CD8-positive, alpha-beta memory T cell (primary cell): ENCODE measurements around the gene PSTPIP2. TPM values are rescaled to one million over a fixed set of nuclear protein-coding genes. Genes with fewer than 3 reads are reported as not detected.
"Not testable (repeated sequence)": the region's sequence is repeated elsewhere in the genome, so short reads cannot be mapped to it uniquely, and the experiment has no call there.

Source experiments
- CTCF ChIA-PET: fragments of 350-600 bp; sonication (Branson Sonifier 250); formaldehyde crosslinking; loops from one replicate; lab custom pipeline; 2021; ENCODE audit warnings: antibody characterized with exemption; lab: Charles Lee
- POLR2A ChIA-PET: fragments of 350-600 bp; sonication (Branson Sonifier 250); formaldehyde crosslinking; loops from one replicate; lab custom pipeline; 2021; ENCODE audit warnings: antibody characterized with exemption; lab: Charles Lee
- DNase-seq, 5 donors: peaks; one replicate each; pipeline versions ENCODE4 v3.0.0 to v3.0.0-alpha.2; 2020 to 2022; ENCODE audit warnings: mixed read lengths in 1 of 5
- H3K27ac ChIP-seq: one replicate; pipeline ENCODE4 v1.7.0; 2013; ENCODE audit warnings: low read depth, mild to moderate bottlenecking, low read length, moderate library complexity
- H3K27me3 ChIP-seq: 2 replicates; pipeline ENCODE4 v1.7.0; 2013; ENCODE audit warnings: low read length, mild to moderate bottlenecking; ENCODE audit not compliant: insufficient read depth, poor library complexity, severe bottlenecking
- H3K36me3 ChIP-seq: 2 replicates; pipeline ENCODE4 v1.7.0; 2013; ENCODE audit warnings: mild to moderate bottlenecking, low read length, moderate library complexity; ENCODE audit not compliant: insufficient read depth
- H3K4me1 ChIP-seq: 2 replicates; pipeline ENCODE4 v1.7.0; 2013; ENCODE audit warnings: mild to moderate bottlenecking, low read length, moderate library complexity; ENCODE audit not compliant: insufficient read depth
- H3K4me3 ChIP-seq: 2 replicates; pipeline ENCODE4 v1.7.0; 2013; ENCODE audit warnings: mild to moderate bottlenecking, low read length
- H3K9me3 ChIP-seq: 2 replicates; pipeline ENCODE4 v1.7.0; 2013; ENCODE audit warnings: mild to moderate bottlenecking, low read length
- H3K27ac Mint-ChIP-seq, 8 donors: one replicate each; pipeline ENCODE4 v1.8.0; 2020 to 2021; ENCODE audit warnings: mixed read lengths in 8 of 8, mild to moderate bottlenecking in 6 of 8, inconsistent platforms in 3 of 8, moderate library complexity in 3 of 8
- H3K27me3 Mint-ChIP-seq, 2 donors: one replicate each; pipeline ENCODE4 v1.8.0; 2020 to 2021; ENCODE audit warnings: mixed read lengths in 2 of 2, mild to moderate bottlenecking in 1 of 2, moderate library complexity in 1 of 2
- H3K36me3 Mint-ChIP-seq, 3 donors: one replicate each; pipeline ENCODE4 v1.8.0; 2020 to 2021; ENCODE audit warnings: mixed read lengths in 3 of 3, inconsistent platforms in 1 of 3, mild to moderate bottlenecking in 1 of 3
- H3K4me1 Mint-ChIP-seq, 3 donors: one replicate each; pipeline ENCODE4 v1.8.0; 2020 to 2021; ENCODE audit warnings: mixed read lengths in 3 of 3, inconsistent platforms in 1 of 3, mild to moderate bottlenecking in 1 of 3
- H3K4me3 Mint-ChIP-seq, 7 donors: one replicate each; pipeline ENCODE4 v1.8.0; 2020 to 2021; ENCODE audit warnings: mixed read lengths in 7 of 7, mild to moderate bottlenecking in 6 of 7, moderate library complexity in 4 of 7, inconsistent platforms in 2 of 7
- H3K9me3 Mint-ChIP-seq, 5 donors: one replicate each; pipeline ENCODE4 v1.8.0; 2020 to 2022; ENCODE audit warnings: mixed read lengths in 5 of 5, mild to moderate bottlenecking in 3 of 5, moderate library complexity in 2 of 5, inconsistent platforms in 1 of 5
- polyA plus RNA-seq: library from polyadenylated mRNA; unstranded; fragments of 300-500 nt; fragmentation: Illumina TruSeq; gene quantifications from one replicate; pipeline ENCODE4 v1.2.3, GENCODE V29; 2021
- total RNA-seq, 2 experiments: library from RNA; stranded (reverse); gene quantifications; one replicate each; pipeline ENCODE4 v1.2.3, GENCODE V29; 2021

PSTPIP2 gene
- total and polyA plus RNA-seq, 3 experiments from 2014 or later = 11.0 to 25.3 (median 24.9) TPM

- Mint-ChIP-seq H3K9me3 (no peaks in the 10 kb centered on the region), H3K4me1 (peaks cover 9 to 23% (median 11%) of the 10 kb centered on the region in 3 donors), H3K4me3 (no peak overlapping the region), H3K36me3 (peaks cover 11 to 21% (median 19%) of the 10 kb centered on the region in 3 donors), H3K27ac (peak overlapping the region in 1 of 8 donors; percentile 23), H3K27me3 (peaks cover 0 to 2% of the 10 kb centered on the region in 2 donors)
- Histone ChIP-seq H3K36me3 (no peaks in the 10 kb centered on the region), H3K4me1 (peaks cover 15% of the 10 kb centered on the region), H3K4me3 (no peak overlapping the region), H3K27me3 (no peaks in the 10 kb centered on the region), H3K27ac (no peak overlapping the region), H3K9me3 (no peaks in the 10 kb centered on the region)
- ChIA-PET CTCF (no interaction called here), POLR2A (no interaction called here)
- DNase-seq = no peak
These were observed 78.6 kb downstream of the PSTPIP2 start for GRCh38 chr18:45993438-45993837.

GRCh38 chr18:45992527-45992926 lies 79.5 kb downstream of the PSTPIP2 start:
- H3K27ac Mint-ChIP-seq, H3K4me1 ChIP-seq, H3K9me3 Mint-ChIP-seq, H3K36me3 ChIP-seq, H3K4me3 Mint-ChIP-seq, H3K27me3 Mint-ChIP-seq, CTCF ChIA-PET, H3K4me3 ChIP-seq, H3K27me3 ChIP-seq, DNase-seq, H3K9me3 ChIP-seq, H3K27ac ChIP-seq, POLR2A ChIA-PET: not testable (repeated sequence)
- H3K4me1 Mint-ChIP-seq = peaks cover under 1 to 13% (median 2%) of the 10 kb centered on the region in 3 donors
- H3K36me3 Mint-ChIP-seq = peaks cover 14 to 26% (median 25%) of the 10 kb centered on the region in 3 donors

DNA sequence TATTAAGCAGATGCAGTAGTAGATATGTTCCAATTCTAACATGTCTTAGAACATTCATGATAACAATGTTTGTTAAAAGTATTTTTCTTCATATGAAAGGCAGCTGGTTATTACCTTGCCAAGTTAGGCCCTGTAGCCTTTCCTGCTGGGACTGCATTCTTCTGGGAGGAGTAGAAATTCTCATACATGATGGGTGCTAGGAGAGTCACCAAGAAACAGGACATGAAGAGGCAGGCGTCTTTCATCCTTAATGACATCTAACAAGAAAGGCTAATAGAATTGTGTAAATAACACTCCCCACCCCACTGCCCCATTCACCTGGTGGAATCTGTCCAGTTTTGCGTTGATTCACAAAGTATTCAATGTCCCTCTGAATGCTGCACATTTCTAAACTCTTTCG lies 80.3 kb downstream of the PSTPIP2 start:
- peaks cover 0 to 3% of the 10 kb centered on the region in 2 donors for H3K27me3 Mint-ChIP-seq

DNA sequence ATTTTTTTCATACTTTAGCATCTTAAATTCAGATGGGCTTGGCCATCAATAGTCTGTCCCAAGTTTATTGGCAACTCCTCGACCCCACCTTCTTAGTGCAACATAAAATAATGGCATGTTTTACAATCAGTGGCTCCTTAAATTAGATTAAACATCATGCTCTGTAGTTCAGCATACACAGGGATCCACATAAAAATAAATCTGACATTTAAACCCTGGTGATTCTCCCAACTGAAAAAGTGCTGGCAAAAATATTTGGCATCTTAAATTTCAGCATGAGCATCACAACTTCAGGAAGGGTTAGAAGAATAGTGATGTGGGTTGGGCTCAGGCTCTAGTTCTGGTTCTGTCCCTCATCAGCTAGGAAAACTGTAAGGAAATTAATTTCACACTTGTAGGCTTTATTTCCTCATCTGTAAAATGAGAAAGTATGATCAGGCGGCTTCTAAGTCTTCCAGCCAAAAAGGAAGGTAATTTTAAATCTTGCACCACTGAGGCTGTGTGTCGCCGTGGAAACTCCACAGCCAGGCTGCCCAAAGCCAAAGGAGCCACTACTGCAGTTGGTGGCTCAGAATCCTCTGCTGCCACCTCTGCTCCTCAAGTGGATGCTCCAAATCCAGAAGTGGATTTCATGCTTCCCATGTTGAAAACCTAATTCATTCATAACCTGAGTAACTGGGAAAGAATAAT lies 87.4 kb downstream of the PSTPIP2 start:
- H3K27ac ChIP-seq = no peak overlapping the region
- Mint-ChIP-seq H3K27me3 (peaks cover 0 to 3% of the 10 kb centered on the region in 2 donors), H3K4me1 (no peaks in the 10 kb centered on the region), H3K36me3 (peaks cover 12 to 21% (median 18%) of the 10 kb centered on the region in 3 donors), H3K27ac (peak overlapping the region in 1 of 8 donors; percentile 31), H3K4me3 (no peak overlapping the region), H3K9me3 (no peaks in the 10 kb centered on the region)
- no peaks in the 10 kb centered on the region for H3K9me3 ChIP-seq
- ChIA-PET POLR2A (no interaction called here), CTCF (no interaction called here)
- H3K36me3 ChIP-seq = no peaks in the 10 kb centered on the region
- H3K4me3 ChIP-seq = no peak overlapping the region
- no peaks in the 10 kb centered on the region for H3K27me3 ChIP-seq
- no peak for DNase-seq
- no peaks in the 10 kb centered on the region for H3K4me1 ChIP-seq

More for the DNA sequence above, 80.3 kb downstream of the PSTPIP2 start:
- no peak overlapping the region for H3K4me3 ChIP-seq
- Mint-ChIP-seq H3K4me3 (no peak overlapping the region), H3K27ac (peak overlapping the region in 1 of 8 donors; percentile 64), H3K4me1 (peaks cover 0 to 8% (median 2%) of the 10 kb centered on the region in 3 donors), H3K36me3 (peaks cover 17 to 29% (median 28%) of the 10 kb centered on the region in 3 donors), H3K9me3 (no peaks in the 10 kb centered on the region)
- no peaks in the 10 kb centered on the region for H3K27me3 ChIP-seq
- DNase-seq = no peak
- peaks cover 1% of the 10 kb centered on the region for H3K4me1 ChIP-seq
- H3K36me3 ChIP-seq = no peaks in the 10 kb centered on the region
- H3K9me3 ChIP-seq = no peaks in the 10 kb centered on the region
- H3K27ac ChIP-seq = no peak overlapping the region
- ChIA-PET CTCF (interaction anchor here (1.4 kb wide), 1 partner anchor 15 kb away, joined by 4 read pairs; no protein-coding TSS in a partner anchor), POLR2A (no interaction called here)

DNA sequence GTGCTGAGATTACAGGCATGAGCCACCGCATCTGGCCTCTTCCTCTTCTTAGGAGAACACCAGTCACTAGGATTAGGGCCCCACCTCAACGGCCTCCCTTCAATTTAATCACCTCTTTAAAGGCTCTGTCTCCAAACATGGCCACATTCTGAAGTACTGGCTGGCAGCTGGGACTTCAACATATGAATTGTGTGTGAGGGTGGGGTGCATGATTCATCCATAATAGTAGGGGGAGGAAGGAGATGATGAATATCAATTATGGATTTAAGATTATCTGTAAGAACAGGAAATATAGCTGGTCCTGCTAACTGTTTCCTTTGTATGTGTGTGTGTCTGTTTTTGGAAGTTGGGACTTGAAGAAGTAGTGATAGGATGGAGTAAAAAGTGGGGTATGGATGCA lies 90.2 kb downstream of the PSTPIP2 start:
- no peaks in the 10 kb centered on the region for H3K4me1 ChIP-seq
- CTCF ChIA-PET = no interaction called here
- H3K27ac Mint-ChIP-seq = no peak overlapping the region
- DNase-seq = no peak
- no peaks in the 10 kb centered on the region for H3K36me3 ChIP-seq
- H3K4me1 Mint-ChIP-seq = no peaks in the 10 kb centered on the region
- no peaks in the 10 kb centered on the region for H3K9me3 ChIP-seq
- H3K27me3 ChIP-seq = no peaks in the 10 kb centered on the region
- no peaks in the 10 kb centered on the region for H3K9me3 Mint-ChIP-seq
- H3K27ac ChIP-seq = no peak overlapping the region
- peaks cover 0 to 4% of the 10 kb centered on the region in 2 donors for H3K27me3 Mint-ChIP-seq
- no peak overlapping the region for H3K4me3 Mint-ChIP-seq
- no peak overlapping the region for H3K4me3 ChIP-seq
- no peaks in the 10 kb centered on the region for H3K36me3 Mint-ChIP-seq
- POLR2A ChIA-PET = no interaction called here

- H3K9me3 ChIP-seq = no peaks in the 10 kb centered on the region
- no peaks in the 10 kb centered on the region for H3K4me1 Mint-ChIP-seq
- H3K36me3 Mint-ChIP-seq = no peaks in the 10 kb centered on the region
- H3K27me3 Mint-ChIP-seq = peaks cover 0 to 4% of the 10 kb centered on the region in 2 donors
- no peak overlapping the region for H3K27ac Mint-ChIP-seq
- H3K4me1 ChIP-seq = no peaks in the 10 kb centered on the region
- H3K4me3 Mint-ChIP-seq = no peak overlapping the region
- H3K4me3 ChIP-seq = no peak overlapping the region
- ChIA-PET CTCF (no interaction called here), POLR2A (no interaction called here)
- no peaks in the 10 kb centered on the region for H3K27me3 ChIP-seq
- no peak overlapping the region for H3K27ac ChIP-seq
- H3K9me3 Mint-ChIP-seq = no peaks in the 10 kb centered on the region
- DNase-seq = no peak
- H3K36me3 ChIP-seq = no peaks in the 10 kb centered on the region
These were observed 91.8 kb downstream of the PSTPIP2 start for GRCh38 chr18:45980229-45980628.

DNA sequence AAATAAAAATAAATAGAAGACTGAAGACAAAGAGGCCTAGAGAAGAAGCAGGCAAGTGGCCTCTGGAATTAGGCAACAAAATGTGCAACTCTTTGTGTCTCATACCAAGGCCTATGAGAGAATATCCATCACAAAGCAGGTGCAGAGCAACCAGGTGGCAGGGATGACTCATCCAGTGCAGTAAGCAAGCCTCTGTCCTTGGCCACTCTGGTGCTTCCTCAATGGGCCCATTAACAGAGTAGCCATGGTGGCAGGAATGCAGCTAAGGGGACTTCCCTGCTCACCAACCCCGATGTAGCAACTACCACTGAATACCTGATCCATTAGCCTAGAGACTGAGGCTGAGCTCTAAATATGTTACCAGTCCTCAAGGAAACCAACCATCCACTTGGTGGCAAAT lies 94.0 kb downstream of the PSTPIP2 start:
- Histone ChIP-seq H3K4me3 (no peak overlapping the region), H3K4me1 (peaks cover 3% of the 10 kb centered on the region), H3K27ac (no peak overlapping the region), H3K27me3 (no peaks in the 10 kb centered on the region), H3K9me3 (no peaks in the 10 kb centered on the region), H3K36me3 (no peaks in the 10 kb centered on the region)
- POLR2A ChIA-PET = no interaction called here
- Mint-ChIP-seq H3K27me3 (peaks cover 0 to 4% of the 10 kb centered on the region in 2 donors), H3K36me3 (no peaks in the 10 kb centered on the region), H3K9me3 (no peaks in the 10 kb centered on the region), H3K4me3 (no peak overlapping the region), H3K27ac (no peak overlapping the region), H3K4me1 (peaks cover 5 to 8% (median 7%) of the 10 kb centered on the region in 3 donors)
- DNase-seq = no peak
- CTCF ChIA-PET = interaction anchor here (1.3 to 1.6 kb wide), 2 partner anchors 13 to 314 kb away, joined by 3 to 4 read pairs; no protein-coding TSS in a partner anchor

GRCh38 chr18:45976974-45977373 lies 95.1 kb downstream of the PSTPIP2 start:
- peaks cover 3% of the 10 kb centered on the region for H3K4me1 ChIP-seq
- Mint-ChIP-seq H3K9me3 (no peaks in the 10 kb centered on the region), H3K4me3 (no peak overlapping the region), H3K27ac (peak overlapping the region in 1 of 8 donors; percentile 28), H3K36me3 (no peaks in the 10 kb centered on the region), H3K4me1 (peaks cover 5 to 8% (median 7%) of the 10 kb centered on the region in 3 donors), H3K27me3 (peaks cover 0 to 4% of the 10 kb centered on the region in 2 donors)
- H3K27ac ChIP-seq = no peak overlapping the region
- H3K27me3 ChIP-seq = no peaks in the 10 kb centered on the region
- no peak overlapping the region for H3K4me3 ChIP-seq
- DNase-seq = no peak
- CTCF ChIA-PET = interaction anchor here (1.3 to 1.6 kb wide), 5 partner anchors 14 to 356 kb away, joined by 3 to 9 read pairs (median 4); a partner anchor contains a TSS
- no peaks in the 10 kb centered on the region for H3K36me3 ChIP-seq
- POLR2A ChIA-PET = no interaction called here
- H3K9me3 ChIP-seq = no peaks in the 10 kb centered on the region
